GM23338 (cell line): ENCODE data around the gene SERAC1. TPM values are rescaled to one million over a fixed set of nuclear protein-coding genes. Genes with fewer than 3 reads are reported as not detected.

ENCODE experiments used
- ATAC-seq: fragments of 200-7000 bp; cut with Tn5 transposase; 3 replicates; pipeline ENCODE4 v1.9.1; 2020
- DNase-seq: peaks from one replicate; pipeline ENCODE4 v3.0.0-alpha.2; 2015; ENCODE audit warnings: low spot score
- H2AFZ ChIP-seq: fragments of 200-600 bp; sonication (generic); 2 replicates; pipeline ENCODE4 v1.8.0; 2016; ENCODE audit warnings: antibody characterized with exemption, mild to moderate bottlenecking, moderate library complexity
- H3F3A ChIP-seq: fragments of 200-600 bp; sonication (generic); replicated peaks from 2 replicates; pipeline ENCODE4 v1.8.0; 2017; ENCODE audit warnings: antibody characterized with exemption, mixed run types, low read depth
- H3K27ac ChIP-seq: fragments of 200-600 bp; sonication (generic); 2 replicates; pipeline ENCODE4 v1.6.1; 2016; ENCODE audit warnings: low read depth
- H3K27me3 ChIP-seq: fragments of 200-600 bp; sonication (generic); 2 replicates; pipeline ENCODE4 v1.8.0; 2016; ENCODE audit warnings: mild to moderate bottlenecking, mixed run types, moderate library complexity; ENCODE audit not compliant: insufficient read depth
- H3K36me3 ChIP-seq: fragments of 200-600 bp; sonication (generic); 2 replicates; pipeline ENCODE4 v1.8.0; 2016; ENCODE audit warnings: mild to moderate bottlenecking; ENCODE audit not compliant: insufficient read depth
- H3K4me1 ChIP-seq: fragments of 200-600 bp; sonication (generic); 2 replicates; pipeline ENCODE4 v1.8.0; 2016; ENCODE audit warnings: mild to moderate bottlenecking, moderate library complexity; ENCODE audit not compliant: insufficient read depth
- H3K4me2 ChIP-seq: fragments of 200-600 bp; sonication (generic); 2 replicates; pipeline ENCODE4 v1.7.1; 2017; ENCODE audit warnings: mixed run types
- H3K4me3 ChIP-seq: fragments of 200-600 bp; sonication (generic); 2 replicates; pipeline ENCODE4 v1.6.1; 2016; ENCODE audit warnings: mixed run types
- H3K79me2 ChIP-seq: fragments of 200-600 bp; sonication (generic); replicated peaks from 2 replicates; pipeline ENCODE4 v1.8.0; 2017; ENCODE audit warnings: mild to moderate bottlenecking; ENCODE audit not compliant: insufficient read depth
- H3K9me2 ChIP-seq: fragments of 200-600 bp; sonication (generic); 2 replicates; pipeline ENCODE4 v1.8.0; 2017; ENCODE audit not compliant: insufficient read depth
- H4K20me1 ChIP-seq: fragments of 200-600 bp; sonication (generic); replicated peaks from 2 replicates; pipeline ENCODE4 v1.8.0; 2017; ENCODE audit warnings: mild to moderate bottlenecking; ENCODE audit not compliant: insufficient read depth
- H3K27ac Mint-ChIP-seq: 2 replicates; pipeline ENCODE4 v1.8.0; 2020; ENCODE audit warnings: inconsistent platforms, mild to moderate bottlenecking, moderate library complexity, mixed read lengths
- H3K27me3 Mint-ChIP-seq: 3 replicates; pipeline ENCODE4 v1.8.0; 2022; ENCODE audit warnings: low read depth, mild to moderate bottlenecking, moderate library complexity, mixed read lengths, inconsistent platforms; ENCODE audit not compliant: insufficient read depth, poor library complexity
- H3K36me3 Mint-ChIP-seq: 3 replicates; pipeline ENCODE4 v1.8.0; 2021; ENCODE audit warnings: low read depth, mild to moderate bottlenecking, inconsistent platforms, moderate library complexity, mixed read lengths
- H3K4me1 Mint-ChIP-seq: 3 replicates; pipeline ENCODE4 v1.8.0; 2020; ENCODE audit warnings: mild to moderate bottlenecking, inconsistent platforms, mixed read lengths
- H3K4me3 Mint-ChIP-seq: 3 replicates; pipeline ENCODE4 v1.8.0; 2021; ENCODE audit warnings: moderate library complexity, mild to moderate bottlenecking, inconsistent platforms, mixed read lengths
- H3K9me3 Mint-ChIP-seq: 3 replicates; pipeline ENCODE4 v1.8.0; 2020; ENCODE audit warnings: moderate library complexity, mild to moderate bottlenecking, inconsistent platforms, mixed read lengths
- CREB1 ChIP-seq: fragments of 250-450 bp; sonication (Bioruptor Pico); IDR thresholded peaks from 2 replicates; pipeline ENCODE4 v1.5.0; 2020; ENCODE audit warnings: low read depth, mild to moderate bottlenecking, moderate library complexity
- CTCF ChIP-seq, 2 experiments: fragments of 200-600 bp in 1 of 2; sonication (generic) in 1 of 2; conservative IDR thresholded peaks; 2 replicates each; pipeline versions ENCODE4 v1.5.1 to v1.6.1; 2016 to 2017; ENCODE audit warnings: antibody characterized with exemption in 2 of 2, low read depth in 2 of 2, mild to moderate bottlenecking in 2 of 2, moderate library complexity in 1 of 2
- EZH2 ChIP-seq: fragments of 200-600 bp; sonication (generic); IDR thresholded peaks from one replicate; pipeline ENCODE4 v1.8.0; 2017; ENCODE audit warnings: antibody characterized with exemption, mild to moderate bottlenecking, low read depth; ENCODE audit not compliant: unreplicated experiment
- EZH2phosphoT487 ChIP-seq: fragments of 200-600 bp; sonication (generic); IDR thresholded peaks from one replicate; pipeline ENCODE4 v1.8.1; 2018; ENCODE audit warnings: antibody characterized with exemption; ENCODE audit not compliant: unreplicated experiment
- NANOG ChIP-seq: IDR thresholded peaks from 2 replicates; pipeline ENCODE4 v1.6.1; 2016; ENCODE audit warnings: antibody characterized with exemption, borderline replicate concordance
- STAT1 ChIP-seq: IDR thresholded peaks from one replicate; pipeline ENCODE4 v1.6.1; 2016; ENCODE audit warnings: antibody characterized with exemption; ENCODE audit not compliant: unreplicated experiment
- ZNF114 ChIP-seq: fragments of 250-450 bp; sonication (Bioruptor Pico); IDR thresholded peaks from 2 replicates; pipeline ENCODE4 v1.5.0; 2020; ENCODE audit warnings: mild to moderate bottlenecking, moderate library complexity
- ZNF331 ChIP-seq: fragments of 250-450 bp; sonication (Bioruptor Pico); IDR thresholded peaks from 2 replicates; pipeline ENCODE4 v1.5.0; 2020; ENCODE audit warnings: low read depth, mild to moderate bottlenecking, moderate library complexity
- polyA plus RNA-seq: library from polyadenylated mRNA; unstranded; fragments of >200 nt; fragmentation: Nextera tagmentation; extraction: Ambion mirVana; gene quantifications from 2 replicates; pipeline ENCODE4 v1.2.1, GENCODE V29; 2016
- total RNA-seq: library from RNA; depleted of rRNA; stranded (reverse); fragments of >200 nt; shearing (Covaris generic); gene quantifications from 2 replicates; pipeline ENCODE4 v1.2.3, GENCODE V29; 2014
- TF ChIP-seq, protein P1 (sequence below): IDR thresholded peaks from 2 replicates; pipeline ENCODE4 v1.6.1; 2016; ENCODE audit warnings: antibody characterized with exemption
- TF ChIP-seq, protein P2 (sequence below): fragments of 250-450 bp; sonication (Bioruptor Pico); IDR thresholded peaks from 2 replicates; pipeline ENCODE4 v1.5.0; 2020; ENCODE audit warnings: mild to moderate bottlenecking, moderate library complexity

SERAC1 gene
- total and polyA plus RNA-seq, 2 experiments from 2014 or later, result 5.1 to 8.4 TPM

DNA sequence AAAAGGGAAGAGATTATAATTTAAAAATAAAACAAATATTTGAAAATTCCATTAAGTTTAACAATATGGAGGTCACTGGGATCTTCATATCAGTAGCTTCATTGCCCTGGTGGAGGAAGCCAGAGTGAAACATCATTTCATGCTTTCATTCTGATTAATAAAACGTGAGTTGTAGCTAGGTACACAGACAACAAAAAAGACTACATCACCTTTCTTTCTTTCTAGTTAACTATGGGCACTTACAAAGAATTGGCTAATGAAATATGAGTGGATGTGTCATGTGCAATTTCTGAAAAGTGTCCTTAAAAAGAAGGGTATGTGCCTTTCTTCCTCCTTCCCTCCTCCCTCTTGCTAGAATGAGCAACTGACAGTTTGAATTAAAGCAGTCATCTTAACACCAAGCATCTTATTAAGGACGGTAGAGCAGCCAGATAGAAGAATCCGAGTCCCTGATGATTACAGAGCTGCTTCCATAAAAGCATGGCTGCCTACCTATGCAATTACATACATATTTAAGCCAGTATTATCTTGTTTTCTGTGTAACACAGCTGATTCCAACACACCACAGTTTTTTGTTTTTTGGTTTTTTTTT, 3.4 kb downstream of the SERAC1 start:
- H3K4me2 ChIP-seq, result no peak overlapping the region
- Mint-ChIP-seq H3K27ac (no peak overlapping the region), H3K4me1 (peaks cover 26% of the 10 kb centered on the region), H3K9me3 (0 out of 3 replicates have a peak, but pooled peaks cover 2% of the 10 kb centered on the region), H3K27me3 (peaks cover 12% of the 10 kb centered on the region), H3K4me3 (no peak overlapping the region), H3K36me3 (no peaks in the 10 kb centered on the region)
- peaks cover 6% of the 10 kb centered on the region for H4K20me1 ChIP-seq
- no peak overlapping the region for H3K27ac ChIP-seq
- no peaks in the 10 kb centered on the region for H3K9me2 ChIP-seq
- no peak overlapping the region for H3K4me3 ChIP-seq
- no peak for TF ChIP-seq ZNF114
- no peak for TF ChIP-seq NANOG
- TF ChIP-seq, protein P1, sequence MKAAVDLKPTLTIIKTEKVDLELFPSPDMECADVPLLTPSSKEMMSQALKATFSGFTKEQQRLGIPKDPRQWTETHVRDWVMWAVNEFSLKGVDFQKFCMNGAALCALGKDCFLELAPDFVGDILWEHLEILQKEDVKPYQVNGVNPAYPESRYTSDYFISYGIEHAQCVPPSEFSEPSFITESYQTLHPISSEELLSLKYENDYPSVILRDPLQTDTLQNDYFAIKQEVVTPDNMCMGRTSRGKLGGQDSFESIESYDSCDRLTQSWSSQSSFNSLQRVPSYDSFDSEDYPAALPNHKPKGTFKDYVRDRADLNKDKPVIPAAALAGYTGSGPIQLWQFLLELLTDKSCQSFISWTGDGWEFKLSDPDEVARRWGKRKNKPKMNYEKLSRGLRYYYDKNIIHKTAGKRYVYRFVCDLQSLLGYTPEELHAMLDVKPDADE, result no peak
- TF ChIP-seq CTCF (conservative IDR thresholded peaks at IDR 0.05; ENCODE audit: low read depth in 2 of 2), result no peak
- TF ChIP-seq CREB1 (CRISPR knock-in tag), result no peak
- H3K36me3 ChIP-seq, result no peaks in the 10 kb centered on the region
- 0 out of 2 replicates have a peak, but pooled peaks cover 3% of the 10 kb centered on the region for H3K79me2 ChIP-seq
- no peak overlapping the region for H2AFZ ChIP-seq
- peaks cover 20% of the 10 kb centered on the region; the same call in 1 of the 2 replicates for H3K4me1 ChIP-seq
- peaks cover 3% of the 10 kb centered on the region; the same call in 1 of the 2 replicates for H3F3A ChIP-seq
- peaks cover 18% of the 10 kb centered on the region for H3K27me3 ChIP-seq
- no peak for DNase-seq
- ATAC-seq, result no peak

- Histone ChIP-seq H3F3A (no peaks in the 10 kb centered on the region; the same call in 1 of the 2 replicates), H4K20me1 (peaks cover 5% of the 10 kb centered on the region), H2AFZ (no peak overlapping the region), H3K4me2 (peak overlapping the region; percentile 10), H3K9me2 (no peaks in the 10 kb centered on the region), H3K79me2 (0 out of 2 replicates have a peak, but pooled peaks cover 2% of the 10 kb centered on the region), H3K4me1 (peaks cover 17% of the 10 kb centered on the region; the same call in 1 of the 2 replicates), H3K27me3 (peaks cover 11% of the 10 kb centered on the region), H3K4me3 (0 out of 2 replicates have a peak overlapping the region, but pooled peaks have one; percentile 14), H3K27ac (no peak overlapping the region), H3K36me3 (no peaks in the 10 kb centered on the region)
- peak overlapping the region; percentile 14 for H3K27ac Mint-ChIP-seq
- no peaks in the 10 kb centered on the region for H3K9me3 Mint-ChIP-seq
- peak; percentile 77 for DNase-seq
- H3K4me1 Mint-ChIP-seq, result peaks cover 23% of the 10 kb centered on the region
- ATAC-seq, result peak; percentile 100
- H3K27me3 Mint-ChIP-seq, result peaks cover 4% of the 10 kb centered on the region
- peak overlapping the region; percentile 42 for H3K4me3 Mint-ChIP-seq
- H3K36me3 Mint-ChIP-seq, result no peaks in the 10 kb centered on the region
- TF ChIP-seq NANOG (no peak), CREB1 (CRISPR knock-in tag) (no peak), STAT1 (no peak), EZH2 (no peak), ZNF114 (no peak), ZNF331 (no peak), EZH2phosphoT487 (no peak)
- TF ChIP-seq, protein P2, sequence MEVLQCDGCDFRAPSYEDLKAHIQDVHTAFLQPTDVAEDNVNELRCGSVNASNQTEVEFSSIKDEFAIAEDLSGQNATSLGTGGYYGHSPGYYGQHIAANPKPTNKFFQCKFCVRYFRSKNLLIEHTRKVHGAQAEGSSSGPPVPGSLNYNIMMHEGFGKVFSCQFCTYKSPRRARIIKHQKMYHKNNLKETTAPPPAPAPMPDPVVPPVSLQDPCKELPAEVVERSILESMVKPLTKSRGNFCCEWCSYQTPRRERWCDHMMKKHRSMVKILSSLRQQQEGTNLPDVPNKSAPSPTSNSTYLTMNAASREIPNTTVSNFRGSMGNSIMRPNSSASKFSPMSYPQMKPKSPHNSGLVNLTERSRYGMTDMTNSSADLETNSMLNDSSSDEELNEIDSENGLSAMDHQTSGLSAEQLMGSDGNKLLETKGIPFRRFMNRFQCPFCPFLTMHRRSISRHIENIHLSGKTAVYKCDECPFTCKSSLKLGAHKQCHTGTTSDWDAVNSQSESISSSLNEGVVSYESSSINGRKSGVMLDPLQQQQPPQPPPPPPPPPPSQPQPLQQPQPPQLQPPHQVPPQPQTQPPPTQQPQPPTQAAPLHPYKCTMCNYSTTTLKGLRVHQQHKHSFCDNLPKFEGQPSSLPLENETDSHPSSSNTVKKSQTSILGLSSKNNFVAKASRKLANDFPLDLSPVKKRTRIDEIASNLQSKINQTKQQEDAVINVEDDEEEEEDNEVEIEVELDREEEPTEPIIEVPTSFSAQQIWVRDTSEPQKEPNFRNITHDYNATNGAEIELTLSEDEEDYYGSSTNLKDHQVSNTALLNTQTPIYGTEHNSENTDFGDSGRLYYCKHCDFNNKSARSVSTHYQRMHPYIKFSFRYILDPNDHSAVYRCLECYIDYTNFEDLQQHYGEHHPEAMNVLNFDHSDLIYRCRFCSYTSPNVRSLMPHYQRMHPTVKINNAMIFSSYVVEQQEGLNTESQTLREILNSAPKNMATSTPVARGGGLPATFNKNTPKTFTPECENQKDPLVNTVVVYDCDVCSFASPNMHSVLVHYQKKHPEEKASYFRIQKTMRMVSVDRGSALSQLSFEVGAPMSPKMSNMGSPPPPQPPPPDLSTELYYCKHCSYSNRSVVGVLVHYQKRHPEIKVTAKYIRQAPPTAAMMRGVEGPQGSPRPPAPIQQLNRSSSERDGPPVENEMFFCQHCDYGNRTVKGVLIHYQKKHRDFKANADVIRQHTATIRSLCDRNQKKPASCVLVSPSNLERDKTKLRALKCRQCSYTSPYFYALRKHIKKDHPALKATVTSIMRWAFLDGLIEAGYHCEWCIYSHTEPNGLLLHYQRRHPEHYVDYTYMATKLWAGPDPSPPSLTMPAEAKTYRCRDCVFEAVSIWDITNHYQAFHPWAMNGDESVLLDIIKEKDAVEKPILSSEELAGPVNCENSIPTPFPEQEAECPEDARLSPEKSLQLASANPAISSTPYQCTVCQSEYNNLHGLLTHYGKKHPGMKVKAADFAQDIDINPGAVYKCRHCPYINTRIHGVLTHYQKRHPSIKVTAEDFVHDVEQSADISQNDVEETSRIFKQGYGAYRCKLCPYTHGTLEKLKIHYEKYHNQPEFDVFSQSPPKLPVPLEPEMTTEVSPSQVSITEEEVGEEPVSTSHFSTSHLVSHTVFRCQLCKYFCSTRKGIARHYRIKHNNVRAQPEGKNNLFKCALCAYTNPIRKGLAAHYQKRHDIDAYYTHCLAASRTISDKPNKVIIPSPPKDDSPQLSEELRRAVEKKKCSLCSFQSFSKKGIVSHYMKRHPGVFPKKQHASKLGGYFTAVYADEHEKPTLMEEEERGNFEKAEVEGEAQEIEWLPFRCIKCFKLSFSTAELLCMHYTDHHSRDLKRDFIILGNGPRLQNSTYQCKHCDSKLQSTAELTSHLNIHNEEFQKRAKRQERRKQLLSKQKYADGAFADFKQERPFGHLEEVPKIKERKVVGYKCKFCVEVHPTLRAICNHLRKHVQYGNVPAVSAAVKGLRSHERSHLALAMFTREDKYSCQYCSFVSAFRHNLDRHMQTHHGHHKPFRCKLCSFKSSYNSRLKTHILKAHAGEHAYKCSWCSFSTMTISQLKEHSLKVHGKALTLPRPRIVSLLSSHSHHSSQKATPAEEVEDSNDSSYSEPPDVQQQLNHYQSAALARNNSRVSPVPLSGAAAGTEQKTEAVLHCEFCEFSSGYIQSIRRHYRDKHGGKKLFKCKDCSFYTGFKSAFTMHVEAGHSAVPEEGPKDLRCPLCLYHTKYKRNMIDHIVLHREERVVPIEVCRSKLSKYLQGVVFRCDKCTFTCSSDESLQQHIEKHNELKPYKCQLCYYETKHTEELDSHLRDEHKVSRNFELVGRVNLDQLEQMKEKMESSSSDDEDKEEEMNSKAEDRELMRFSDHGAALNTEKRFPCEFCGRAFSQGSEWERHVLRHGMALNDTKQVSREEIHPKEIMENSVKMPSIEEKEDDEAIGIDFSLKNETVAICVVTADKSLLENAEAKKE (CRISPR knock-in tag), result no peak
These were observed 6.4 kb downstream of the SERAC1 start for GRCh38 chr6:158161566-158162254.
